ENCODE data around the gene FBXO10.

Gene FBXO10

DNA sequence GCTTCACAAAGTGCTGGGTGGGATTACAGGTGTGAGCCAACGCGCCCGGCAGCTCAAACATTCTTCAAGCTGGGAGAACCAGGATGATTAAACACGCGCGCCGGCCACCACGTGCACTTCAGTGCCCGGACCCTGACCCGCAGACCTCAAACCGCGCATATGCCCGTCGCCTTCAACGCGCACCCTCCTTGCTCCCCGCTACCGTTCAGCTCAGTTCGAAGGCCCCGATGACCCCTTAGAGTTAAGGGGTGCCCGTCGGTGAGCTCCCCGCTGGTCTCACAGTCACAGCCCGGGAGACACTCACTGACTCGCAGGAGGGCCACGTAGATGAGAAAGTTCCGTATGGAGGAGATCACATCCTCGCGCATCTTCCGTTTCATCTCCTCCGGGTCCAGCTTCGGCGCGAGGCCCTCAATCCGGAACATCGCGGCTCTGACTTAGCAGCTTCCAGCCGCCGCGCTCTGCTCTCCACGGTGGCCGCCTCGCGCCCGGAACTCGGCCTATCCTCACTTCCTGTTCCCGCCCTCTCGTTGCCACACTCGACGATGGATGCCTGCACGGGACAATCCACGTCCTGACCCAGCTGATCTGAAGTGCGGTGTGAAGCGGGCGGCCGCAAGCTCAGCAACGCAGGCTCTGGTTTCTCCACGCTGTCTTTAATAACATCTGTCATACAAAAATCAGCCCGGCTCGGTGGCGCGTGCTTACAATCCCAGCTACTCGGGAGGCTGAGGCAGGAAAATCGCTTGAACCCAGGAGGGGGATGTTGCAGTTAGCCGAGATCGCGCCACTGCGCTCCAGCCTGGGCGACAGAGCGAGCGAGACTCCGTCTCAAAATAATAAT lies 16.1 kb upstream of the FBXO10 start, which contains the start of gene TOMM5:
TOMM5 (minus strand) TSS at position 490 of the 844 bp plus-strand sequence; CDS start at position 425, 65 bp downstream.
- peak; percentile 93 for DNase-seq (ENCODE audit: low spot score)

DNA sequence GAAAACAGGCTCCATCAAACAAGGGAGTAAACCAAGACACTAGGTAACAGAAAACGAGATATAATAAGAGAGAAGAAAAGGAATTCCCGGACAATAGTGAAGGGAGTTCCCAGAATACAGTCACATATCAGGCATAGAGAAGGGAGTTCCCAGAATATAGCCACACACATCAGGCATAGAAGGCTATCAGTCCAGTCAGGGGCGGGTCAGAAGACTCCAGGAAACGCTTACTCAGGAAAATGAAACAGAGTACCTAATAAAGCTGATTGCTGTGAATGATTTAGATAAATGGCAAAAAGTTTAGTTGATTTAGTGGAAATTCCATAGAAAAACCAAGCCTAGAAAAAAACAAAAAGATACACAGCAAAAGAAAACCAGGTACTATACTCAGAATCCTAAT lies 11.3 kb upstream of the FBXO10 start:
- no peak for DNase-seq (ENCODE audit: low spot score)

DNA sequence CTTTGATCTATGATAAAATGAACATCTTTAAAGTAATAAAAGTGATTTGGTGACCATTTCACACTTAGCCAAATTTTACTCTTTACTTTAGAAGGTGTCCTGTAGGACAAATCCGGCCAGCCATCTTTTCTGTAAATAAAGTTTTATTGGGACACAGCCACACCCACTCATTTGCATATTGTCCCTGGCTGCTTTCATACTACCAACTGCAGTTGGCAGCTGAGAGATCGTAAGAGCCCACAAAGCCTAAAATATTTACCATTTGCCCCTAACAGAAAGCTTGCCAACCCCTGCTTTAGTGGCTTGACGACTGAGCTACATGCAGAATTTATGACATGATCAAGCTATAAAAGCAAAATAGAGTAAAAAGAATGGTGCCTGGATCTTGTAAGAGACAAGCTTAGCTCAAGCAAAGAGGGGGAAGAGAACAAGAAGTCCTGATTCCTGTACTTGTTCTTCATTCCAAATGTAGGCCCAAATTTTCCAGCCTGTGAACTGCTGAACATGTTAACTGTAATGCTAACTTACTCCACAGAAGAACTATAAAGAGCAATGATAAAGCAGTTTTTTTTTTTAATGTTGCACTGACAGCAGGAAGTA lies 7.4 kb upstream of the FBXO10 start:
- no peak for DNase-seq (ENCODE audit: low spot score)

DNA sequence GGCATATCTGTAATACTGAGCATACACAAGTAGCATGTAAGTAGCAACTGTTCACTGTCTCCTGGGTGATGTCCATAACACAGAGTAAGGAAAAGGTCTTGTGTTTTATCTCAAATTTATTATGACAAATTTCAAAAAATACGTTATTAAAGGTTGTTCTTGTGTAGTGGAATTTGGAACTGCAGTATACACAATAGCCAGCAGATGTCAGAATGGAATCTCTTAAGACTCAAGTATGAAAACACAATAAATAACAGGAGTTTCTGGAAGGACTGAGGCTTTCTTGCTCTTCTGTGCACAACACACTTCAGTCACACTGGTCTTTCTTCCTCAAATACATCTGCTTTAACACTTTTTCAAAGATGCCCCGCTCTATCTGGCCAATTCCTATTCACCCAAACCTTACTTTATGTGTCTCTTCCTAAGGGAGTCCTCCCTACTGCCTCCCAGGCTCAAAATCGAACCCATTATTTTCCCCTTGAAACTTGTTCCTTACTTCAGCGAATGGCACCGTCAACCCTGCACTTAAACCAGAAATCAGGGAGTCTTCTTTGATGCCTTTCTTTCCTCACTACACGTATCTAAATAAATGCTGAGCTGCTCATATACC lies 6.5 kb upstream of the FBXO10 start:
- DNase-seq (ENCODE audit: low spot score): peak; percentile 62

DNA sequence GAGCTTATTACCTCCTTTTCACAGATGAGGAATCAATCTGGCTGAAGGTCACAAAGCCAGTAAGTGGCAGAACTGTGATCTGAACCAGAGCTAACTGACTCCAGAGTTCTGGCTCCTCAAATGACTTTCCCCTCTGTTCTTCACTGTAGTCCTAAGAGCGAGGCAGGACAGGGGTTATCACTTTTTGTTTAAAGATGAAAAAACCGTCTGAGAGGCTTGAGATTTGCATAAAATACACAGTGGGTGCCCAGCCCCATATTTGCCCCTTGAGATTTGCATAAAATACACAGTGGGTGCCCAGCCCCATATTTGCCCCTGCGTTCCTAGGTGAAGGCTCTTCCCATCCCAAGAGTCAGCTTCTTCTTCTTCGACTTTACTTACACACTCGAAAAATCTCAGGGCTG lies 667 bp downstream of the FBXO10 start:
- DNase-seq (ENCODE audit: low spot score): peak; percentile 11

DNA sequence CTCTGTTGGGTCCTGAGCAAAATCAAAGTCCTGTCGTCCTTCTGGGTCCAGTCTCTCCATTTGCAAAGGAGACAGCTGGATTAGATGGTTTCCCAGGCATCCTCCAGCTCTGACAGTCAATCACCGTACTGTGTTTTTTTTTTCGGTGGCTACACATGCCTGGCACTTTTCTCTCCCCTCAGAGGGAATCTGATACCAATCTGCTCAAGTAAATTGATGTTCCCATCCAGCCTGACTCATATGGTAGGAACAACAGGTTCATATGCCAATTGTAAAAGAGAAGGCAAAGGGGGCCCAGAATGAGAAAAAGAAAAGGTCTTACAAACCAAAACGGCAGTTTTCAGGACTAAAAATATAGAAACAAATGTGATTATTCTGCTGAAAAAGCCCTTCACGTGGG lies 1.2 kb downstream of the FBXO10 start:
- DNase-seq (ENCODE audit: low spot score): no peak

DNA sequence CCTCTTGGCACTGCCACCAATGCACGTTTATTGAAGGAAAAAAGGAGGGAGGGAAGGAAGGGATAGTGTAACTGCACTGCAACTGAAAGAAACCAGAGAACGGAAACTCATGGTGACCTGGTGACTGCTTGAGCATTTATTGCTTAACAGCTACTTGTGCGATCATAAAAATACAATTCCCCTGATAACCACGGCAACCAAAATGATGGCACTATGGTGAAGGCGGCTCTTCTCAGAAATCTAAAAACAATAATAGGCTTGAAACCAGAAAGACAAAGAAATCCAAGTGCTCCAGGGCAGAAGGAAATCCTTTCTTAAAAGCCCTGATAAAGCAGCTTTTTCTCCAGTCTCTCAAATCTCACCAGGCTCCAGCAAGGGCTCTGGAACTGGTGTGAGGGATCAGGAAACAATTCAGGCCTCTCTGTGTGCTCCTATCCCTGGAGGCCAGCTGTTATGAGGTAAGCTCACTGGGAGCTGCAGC lies 1.9 kb downstream of the FBXO10 start:
- no peak for DNase-seq (ENCODE audit: low spot score)

DNA sequence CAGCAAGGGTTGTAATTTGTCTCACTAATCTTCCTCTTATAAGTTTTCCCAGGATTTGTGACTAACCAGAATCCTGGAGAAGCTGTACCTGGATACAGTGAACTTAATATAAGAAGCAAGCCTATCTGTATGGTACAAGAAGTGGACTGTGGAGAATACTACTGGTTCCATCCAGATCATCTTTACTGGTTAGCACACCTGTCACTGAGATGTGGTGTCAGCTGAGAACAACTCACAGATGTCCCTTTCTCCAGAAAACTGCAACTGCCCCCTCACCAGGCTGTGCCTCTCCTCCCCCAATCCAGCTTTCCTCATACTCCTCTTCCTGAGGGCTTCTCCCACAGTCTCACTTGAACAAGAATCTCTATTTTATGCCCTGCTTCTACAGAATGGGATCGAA lies 4.9 kb downstream of the FBXO10 start:
- no peak for DNase-seq (ENCODE audit: low spot score)

DNA sequence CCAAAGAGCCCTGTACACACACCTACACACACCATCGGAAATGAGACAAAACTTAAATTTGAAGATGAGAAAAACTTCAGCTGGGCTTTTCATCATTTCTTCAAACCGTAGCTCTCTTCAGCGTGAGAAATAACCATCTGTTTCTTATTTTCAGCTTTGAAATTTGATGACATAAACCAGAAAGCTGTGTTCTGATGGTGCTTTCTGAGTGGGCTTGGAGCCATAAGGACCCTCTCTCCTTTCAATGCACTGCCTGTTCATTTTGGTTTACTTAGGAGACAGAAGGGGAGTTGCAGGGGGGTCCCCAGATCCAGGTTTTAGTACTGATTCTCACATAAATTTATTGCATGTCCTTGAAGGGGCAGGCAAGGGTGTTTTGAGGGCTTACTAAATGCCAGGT lies 9.5 kb downstream of the FBXO10 start:
- DNase-seq (ENCODE audit: low spot score): no peak

DNA sequence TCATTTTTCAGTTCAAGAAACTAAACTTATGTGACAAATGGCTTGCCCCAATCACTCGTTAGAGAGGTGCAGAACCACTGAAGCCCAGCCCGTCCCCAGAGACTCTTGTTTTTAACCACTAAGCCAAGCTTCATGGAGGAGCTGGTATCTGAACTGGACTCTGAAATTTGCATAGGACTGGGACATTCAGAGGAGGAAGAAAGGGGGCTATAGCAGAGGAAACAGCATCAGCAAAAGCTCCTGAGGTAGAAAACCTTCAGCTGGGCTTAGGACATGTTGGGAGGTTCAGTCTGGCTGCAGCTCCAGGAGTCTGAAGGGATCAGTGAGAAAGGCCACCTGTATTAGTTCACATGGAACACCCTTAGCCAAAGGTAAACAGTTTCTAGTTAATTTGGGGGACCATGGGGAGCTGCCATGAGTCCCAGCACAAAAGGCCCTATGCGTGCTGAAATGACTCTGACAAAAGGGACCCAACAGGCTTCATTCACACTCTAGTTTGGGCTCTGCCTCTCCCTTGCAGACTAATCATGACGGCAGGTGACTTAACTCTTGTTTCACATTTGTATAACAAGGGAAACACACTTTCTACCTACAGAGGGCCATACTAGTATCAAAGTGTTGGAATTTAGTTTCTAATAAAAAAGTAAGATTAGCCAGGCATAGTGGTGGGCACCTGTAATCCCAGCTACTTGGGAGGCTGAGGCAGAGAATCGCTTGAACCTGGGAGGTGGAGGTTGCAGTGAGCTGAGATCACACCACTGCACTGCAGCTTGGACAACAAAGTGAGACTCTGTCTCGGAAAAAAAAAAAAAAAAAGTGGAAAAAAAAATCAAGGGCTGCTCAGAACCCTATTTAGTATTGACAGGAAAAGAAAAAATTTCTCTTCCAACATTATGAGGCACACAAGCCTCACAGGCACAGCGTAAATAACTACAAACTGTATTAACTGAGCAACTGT lies 10.2 kb downstream of the FBXO10 start:
- no peak for DNase-seq (ENCODE audit: low spot score)

DNA sequence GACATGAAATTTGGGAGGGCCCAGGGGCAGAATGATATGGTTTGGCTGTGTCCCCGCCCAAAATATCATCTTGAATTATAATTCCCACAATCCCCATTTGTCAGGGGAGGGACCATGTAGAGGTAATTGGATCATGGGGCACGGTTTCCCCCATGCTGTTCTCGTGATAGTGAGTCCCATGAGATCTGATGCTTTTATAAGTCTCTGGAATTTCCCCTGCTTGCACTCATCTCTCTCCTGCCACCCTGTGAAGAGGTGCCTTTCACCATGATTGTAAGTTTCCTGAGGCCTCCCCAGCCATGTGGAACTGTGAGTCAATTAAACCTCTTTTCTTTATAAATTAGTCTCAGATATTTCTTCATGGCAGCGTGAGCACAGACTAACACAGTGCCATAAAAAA lies 11.3 kb downstream of the FBXO10 start:
- no peak for DNase-seq (ENCODE audit: low spot score)

DNA sequence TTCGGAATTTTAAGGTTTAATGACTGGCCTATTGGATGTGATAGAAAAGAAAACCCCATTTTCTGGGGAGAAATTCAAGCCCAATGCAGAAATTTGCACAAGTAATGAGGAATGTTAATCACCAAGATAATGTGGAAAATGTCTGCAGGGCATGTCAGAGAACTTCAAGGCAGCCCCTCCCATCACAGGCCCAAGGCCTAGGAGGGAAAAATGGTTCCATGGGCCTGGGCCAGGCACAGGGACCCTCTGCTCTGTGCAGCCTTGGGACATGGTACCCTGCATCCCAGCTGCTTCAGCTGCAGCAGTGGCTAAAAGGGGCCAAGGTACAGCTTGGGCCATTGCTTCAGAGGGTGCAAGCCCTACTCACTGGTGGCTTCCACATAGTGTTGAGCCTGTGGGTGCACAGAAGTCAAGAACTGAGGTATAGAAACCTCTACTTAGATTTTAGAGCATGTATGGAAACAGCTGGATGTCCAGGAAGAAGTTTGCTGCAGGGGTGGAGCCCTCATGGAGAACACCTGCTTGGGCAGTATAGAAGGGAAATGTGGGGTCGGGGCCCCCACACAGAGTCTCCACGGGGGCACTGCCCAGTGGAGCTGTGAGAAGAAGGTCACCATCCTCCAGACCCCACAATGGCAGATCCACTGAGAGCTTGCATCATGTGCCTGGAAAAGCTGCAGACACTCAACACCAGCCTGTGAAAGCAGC lies 12.2 kb downstream of the FBXO10 start:
- no peak for DNase-seq (ENCODE audit: low spot score)

DNA sequence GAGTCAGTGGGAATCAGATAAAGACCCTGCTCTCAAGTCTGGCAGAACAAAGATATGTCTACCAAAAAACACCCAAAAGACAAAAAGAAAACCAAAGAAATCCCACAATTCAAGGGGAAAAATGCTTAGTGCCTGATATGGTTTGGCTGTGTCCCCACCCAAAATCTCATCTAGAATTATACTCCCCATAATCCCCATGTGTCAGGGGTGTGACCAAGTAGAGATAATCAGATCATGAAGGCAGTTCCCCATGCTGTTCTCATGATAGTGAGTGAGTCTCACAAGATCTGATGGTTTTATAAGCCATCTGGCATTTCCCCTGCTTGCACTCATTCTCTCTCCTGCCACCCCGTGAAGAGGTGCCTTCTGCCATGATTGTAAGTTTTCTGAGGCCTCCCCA lies 13.4 kb downstream of the FBXO10 start:
- no peak for DNase-seq (ENCODE audit: low spot score)

DNA sequence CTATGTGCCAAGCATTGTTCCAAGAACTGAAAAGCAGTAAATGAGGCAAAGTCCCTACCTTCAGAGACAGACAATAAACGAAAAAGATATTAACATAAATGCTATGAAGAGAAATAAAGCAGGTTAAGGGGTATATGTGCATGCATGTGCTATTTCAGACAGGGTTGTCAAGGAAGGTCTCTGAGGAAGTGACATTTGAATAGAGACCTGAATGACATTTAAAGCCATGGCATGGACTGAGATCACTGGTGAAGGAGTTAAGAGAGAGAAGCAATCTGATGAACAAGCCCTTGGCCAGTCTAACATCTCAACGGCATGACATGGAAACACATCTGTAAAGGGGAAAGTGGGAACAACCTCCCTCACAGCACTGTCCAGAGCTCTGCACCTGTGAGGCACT lies 14.5 kb downstream of the FBXO10 start:
- DNase-seq (ENCODE audit: low spot score): no peak

DNA sequence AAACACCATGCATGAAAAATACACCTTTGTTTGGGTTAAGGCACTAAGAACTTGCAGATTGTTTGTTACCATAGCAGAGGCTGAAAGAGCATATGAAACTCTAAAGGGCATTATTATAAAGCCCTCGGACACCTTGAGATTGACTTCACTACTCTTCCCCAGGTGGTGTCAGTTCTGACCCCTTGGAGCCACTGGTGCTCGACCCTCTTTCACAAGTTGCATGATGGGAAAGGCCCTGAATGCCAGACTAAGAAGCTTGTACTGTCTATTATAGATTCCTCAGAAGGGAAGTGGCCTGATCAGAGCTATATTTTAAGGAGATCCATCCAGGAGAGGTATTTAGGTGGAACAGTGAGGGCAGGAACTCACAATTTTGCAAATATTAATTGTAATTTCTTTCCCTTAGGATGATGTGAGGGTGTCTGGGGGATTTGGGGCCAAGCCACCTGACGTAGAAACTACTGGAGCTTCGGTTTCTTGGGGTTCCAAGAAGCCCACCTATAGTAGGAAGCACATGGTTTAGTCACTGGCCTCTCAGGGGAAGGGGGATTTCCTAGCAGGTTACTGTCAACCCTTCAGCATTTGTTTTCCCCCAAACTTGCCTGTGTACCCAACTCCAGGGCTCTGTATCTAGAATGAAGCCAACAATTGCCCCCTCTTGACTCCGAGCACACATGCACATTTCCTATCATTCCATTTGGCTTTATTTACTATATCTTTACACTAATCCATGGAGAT lies 16.2 kb downstream of the FBXO10 start:
- no peak for DNase-seq (ENCODE audit: low spot score)

DNA sequence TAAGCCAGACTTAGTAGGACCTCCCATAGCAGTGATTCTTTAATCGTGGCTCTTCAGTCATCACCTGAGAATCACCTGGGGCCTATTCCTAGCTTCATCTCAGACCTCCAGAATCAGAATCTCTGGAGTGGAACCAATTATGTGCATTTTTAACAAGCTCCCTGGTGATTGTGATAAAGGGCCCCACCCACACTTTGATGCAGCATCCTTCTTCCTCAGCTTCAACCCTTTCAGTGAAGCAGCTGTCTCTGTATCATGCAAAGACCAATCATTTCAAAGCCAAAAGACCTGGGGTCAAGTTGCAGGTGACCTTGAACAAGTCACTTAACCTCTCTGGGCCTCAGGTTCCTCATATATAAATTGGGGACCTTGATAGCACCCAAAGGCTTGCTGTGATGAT lies 17.1 kb downstream of the FBXO10 start:
- DNase-seq (ENCODE audit: low spot score): no peak

DNA sequence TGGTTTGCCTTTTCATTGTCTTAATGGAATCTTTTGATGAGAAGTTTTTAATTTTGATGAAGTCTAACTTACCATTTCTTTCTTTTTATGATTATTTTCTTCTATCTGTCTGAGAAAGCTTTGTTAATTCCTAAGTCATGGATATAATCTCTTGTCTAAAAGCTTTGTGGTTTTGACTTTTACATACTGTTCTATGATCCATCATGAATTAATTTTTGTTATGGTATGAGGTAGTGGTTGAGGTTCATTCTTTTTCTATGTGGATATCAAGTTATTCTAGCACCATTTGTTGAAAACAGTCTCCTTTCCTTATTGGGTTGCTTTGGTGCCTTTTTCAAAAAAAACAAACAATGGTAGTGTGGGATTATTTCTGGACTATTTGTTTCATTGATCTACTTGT lies 20.4 kb downstream of the FBXO10 start:
- DNase-seq (ENCODE audit: low spot score): no peak

DNA sequence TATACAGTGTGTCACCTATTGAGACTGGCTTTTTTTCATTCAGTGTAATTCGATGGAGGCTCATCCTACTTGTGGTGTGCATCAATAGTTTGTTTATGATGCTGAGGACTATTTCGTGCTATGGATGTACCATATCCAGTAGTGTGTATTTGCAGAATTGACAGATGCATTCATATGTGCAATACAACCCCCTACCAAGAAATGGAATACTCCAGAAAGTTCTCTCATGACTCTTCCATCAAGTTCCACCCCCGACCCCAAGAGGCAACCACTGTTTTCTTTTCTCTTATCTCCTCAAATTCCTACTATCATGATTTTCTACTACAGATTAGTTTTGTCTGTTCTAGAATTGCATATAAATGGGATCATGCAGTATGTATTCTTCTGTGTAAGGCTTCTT lies 21.9 kb downstream of the FBXO10 start:
- DNase-seq (ENCODE audit: low spot score): no peak

DNA sequence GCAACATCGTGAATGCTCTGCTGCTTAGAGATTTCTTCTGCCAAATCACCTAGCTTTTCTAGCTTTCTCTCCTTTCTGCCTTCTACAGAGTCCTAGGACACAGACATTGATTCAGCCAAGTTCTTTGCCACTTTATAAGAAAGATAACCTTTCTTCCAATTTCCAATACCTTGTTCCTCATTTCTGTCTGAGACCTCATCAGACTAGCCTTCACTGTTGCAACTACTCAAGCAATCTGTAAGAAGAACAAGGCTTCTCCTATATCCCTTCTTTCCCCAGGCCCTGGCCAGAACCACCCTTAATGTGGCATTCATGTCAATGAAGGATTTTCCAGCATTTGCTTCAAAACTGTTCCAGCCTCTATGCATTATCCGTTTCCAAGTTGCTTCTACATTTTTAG lies 24.3 kb downstream of the FBXO10 start:
- no peak for DNase-seq (ENCODE audit: low spot score)

DNA sequence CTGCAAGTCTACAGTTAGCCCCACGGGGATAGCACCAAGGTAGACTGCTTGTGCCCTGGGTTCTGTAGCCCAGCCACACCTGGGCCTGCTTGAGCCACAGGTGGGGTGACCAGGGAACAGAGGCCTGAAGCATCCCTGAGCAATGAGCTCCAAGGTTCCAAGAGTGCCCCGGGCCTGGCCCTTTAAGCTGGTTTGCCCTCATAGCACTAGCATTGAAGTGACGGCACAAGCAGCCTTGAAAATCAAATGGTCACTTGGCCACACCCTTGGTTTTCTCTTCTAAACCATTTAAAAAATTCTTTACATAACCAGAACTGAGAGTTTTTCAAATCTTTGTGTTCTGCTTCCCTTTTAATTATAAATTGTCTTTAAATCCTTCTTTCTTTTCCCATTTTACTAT lies 24.7 kb downstream of the FBXO10 start:
- no peak for DNase-seq (ENCODE audit: low spot score)

DNA sequence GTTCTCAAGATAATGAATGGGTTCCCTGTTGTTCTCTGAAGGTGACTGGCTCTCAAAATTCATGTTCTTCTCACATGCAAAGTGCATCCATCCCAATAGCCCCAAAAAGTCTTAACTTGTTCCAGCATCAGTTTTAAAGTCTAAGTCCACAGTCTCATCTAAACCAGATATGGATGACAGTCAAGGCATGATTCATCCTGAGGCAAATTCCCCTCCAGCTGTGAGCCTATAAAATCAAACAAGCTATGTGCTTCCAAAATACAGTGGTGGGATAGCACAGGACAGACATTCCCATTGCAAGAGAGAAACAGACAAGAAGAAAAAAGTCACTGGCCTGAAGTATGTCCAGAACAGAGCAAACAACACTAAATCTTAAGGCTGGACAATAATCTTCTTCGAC lies 25.4 kb downstream of the FBXO10 start:
- DNase-seq (ENCODE audit: low spot score): no peak

All from kidney tubule cell (primary cell).